SK-N-SH (cell line): Measurements from ENCODE around the gene TGM6. TPM values are rescaled to one million over a fixed set of nuclear protein-coding genes. Genes with fewer than 3 reads are reported as not detected.

Experiments used
- CTCF ChIA-PET: fragments of 300-600, 350-600 bp; formaldehyde crosslinking; extraction: SDS; loops from one replicate; lab custom pipeline; 2021; lab: Yijun Ruan, JAX
- POLR2A ChIA-PET: fragments of 350-600 bp; sonication (Branson Sonifier 250); formaldehyde crosslinking; extraction: SDS; loops from one replicate; lab custom pipeline; 2020; ENCODE audit warnings: antibody characterized with exemption, inconsistent platforms; lab: Yijun Ruan, JAX
- DNase-seq: peaks from one replicate; pipeline ENCODE4 v3.0.0; 2012
- H2AFZ ChIP-seq: fragments of 200-600 bp; sonication (generic); 2 replicates; pipeline ENCODE4 v1.8.1; 2016; ENCODE audit warnings: antibody characterized with exemption, mild to moderate bottlenecking, low read depth
- H3F3A ChIP-seq: fragments of 200-600 bp; sonication (generic); replicated peaks from 2 replicates; pipeline ENCODE3; 2016; ENCODE audit warnings: antibody characterized with exemption, mild to moderate bottlenecking; ENCODE audit not compliant: insufficient read depth
- H3K27ac ChIP-seq, 2 experiments: fragments of 200-500 bp in 1 of 2; fragments of 200-600 bp in 1 of 2; sonication (Bioruptor generic) in 1 of 2; sonication (generic), shearing (Covaris generic) in 1 of 2; 2 replicates each; pipeline versions ENCODE4 v1.5.1 to v1.6.1; 2014 to 2016; ENCODE audit warnings: low read depth in 2 of 2, inconsistent platforms in 1 of 2, low read length in 1 of 2, mild to moderate bottlenecking in 1 of 2, mixed read lengths in 1 of 2
- H3K27me3 ChIP-seq: fragments of 200-600 bp; sonication (generic), shearing (Covaris generic); 2 replicates; pipeline ENCODE4 v1.6.1; 2016; ENCODE audit warnings: mixed run types; ENCODE audit not compliant: insufficient read depth
- H3K36me3 ChIP-seq, 2 experiments: fragments of 200-500 bp in 1 of 2; fragments of 200-600 bp in 1 of 2; sonication (Bioruptor generic) in 1 of 2; sonication (generic) in 1 of 2; replicated peaks in 1 of 2; 2 replicates each; pipeline versions ENCODE3 to v1.5.1; 2014 to 2016; ENCODE audit warnings: low read length in 1 of 2, mild to moderate bottlenecking in 1 of 2; ENCODE audit not compliant: insufficient read depth in 2 of 2, control insufficient read depth in 1 of 2
- H3K4me1 ChIP-seq, 2 experiments: fragments of 200-500 bp in 1 of 2; fragments of 200-600 bp in 1 of 2; sonication (Bioruptor generic) in 1 of 2; sonication (generic), shearing (Covaris generic) in 1 of 2; 2 replicates each; pipeline versions ENCODE4 v1.5.1 to v1.6.1; 2014 to 2016; ENCODE audit warnings: low read depth in 1 of 2, low read length in 1 of 2, mixed run types in 1 of 2; ENCODE audit not compliant: insufficient read depth in 2 of 2, control insufficient read depth in 1 of 2
- H3K4me2 ChIP-seq: fragments of 200-600 bp; sonication (generic), shearing (Covaris generic); 2 replicates; pipeline ENCODE4 v1.6.1; 2017; ENCODE audit warnings: mixed run types
- H3K4me3 ChIP-seq, 2 experiments: fragments of 200-500 bp in 1 of 2; fragments of 200-600 bp in 1 of 2; sonication (Bioruptor generic) in 1 of 2; sonication (generic), shearing (Covaris generic) in 1 of 2; 2 replicates each; pipeline versions ENCODE4 v1.5.1 to v1.8.1; 2014 to 2016; ENCODE audit warnings: low read depth in 2 of 2, inconsistent platforms in 1 of 2, low read length in 1 of 2, mild to moderate bottlenecking in 1 of 2, mixed read lengths in 1 of 2, moderate library complexity in 1 of 2
- H3K79me2 ChIP-seq: fragments of 200-600 bp; sonication (generic); 2 replicates; pipeline ENCODE4 v1.8.1; 2017; ENCODE audit warnings: mild to moderate bottlenecking; ENCODE audit not compliant: insufficient read depth
- H3K9ac ChIP-seq: fragments of 200-600 bp; sonication (generic); 2 replicates; pipeline ENCODE4 v1.6.1; 2017; ENCODE audit warnings: mixed run types
- H3K9me2 ChIP-seq: fragments of 200-600 bp; sonication (generic); 2 replicates; pipeline ENCODE4 v1.6.1; 2017; ENCODE audit warnings: mixed run types
- H3K9me3 ChIP-seq: fragments of 200-600 bp; sonication (generic); 2 replicates; pipeline ENCODE4 v1.6.1; 2017; ENCODE audit warnings: mixed run types, mild to moderate bottlenecking, moderate library complexity
- H4K20me1 ChIP-seq: fragments of 200-600 bp; sonication (generic); 2 replicates; pipeline ENCODE4 v1.6.1; 2017; ENCODE audit warnings: mild to moderate bottlenecking, mixed run types; ENCODE audit not compliant: insufficient read depth
- CHD2 ChIP-seq: fragments of 150-350 bp; IDR thresholded peaks from 2 replicates; pipeline ENCODE4 v1.6.1; 2018; ENCODE audit warnings: low read length; ENCODE audit not compliant: partially characterized antibody
- ELF1 ChIP-seq: IDR thresholded peaks from 2 replicates; pipeline ENCODE4 v1.4.0; 2012
- FOSL2 ChIP-seq: IDR thresholded peaks from 2 replicates; pipeline ENCODE4 v1.4.0; 2012; ENCODE audit warnings: low read depth, mild to moderate bottlenecking, moderate library complexity, borderline replicate concordance
- FOXJ3 ChIP-seq: sonication (generic); formaldehyde crosslinking; IDR thresholded peaks from 2 replicates; pipeline ENCODE4 v1.5.1; 2020; ENCODE audit warnings: mild to moderate bottlenecking, missing genetic modification reagents
- MAX ChIP-seq: IDR thresholded peaks from 2 replicates; pipeline ENCODE4 v1.4.0; 2012; ENCODE audit warnings: low read depth
- MXI1 ChIP-seq: IDR thresholded peaks from 2 replicates; pipeline ENCODE4 v1.6.1; 2012; ENCODE audit warnings: mild to moderate bottlenecking, low read depth, low read length, improper control_type of control experiment
- NRF1 ChIP-seq: IDR thresholded peaks from 2 replicates; pipeline ENCODE4 v1.6.1; 2012; ENCODE audit warnings: low read depth, mild to moderate bottlenecking, low read length
- POLR2AphosphoS5 ChIP-seq: IDR thresholded peaks from 2 replicates; pipeline ENCODE4 v1.6.1; 2012; ENCODE audit warnings: low read depth, low read length
- RAD21 ChIP-seq: IDR thresholded peaks from 2 replicates; pipeline ENCODE4 v1.6.1; 2012; ENCODE audit warnings: mild to moderate bottlenecking, low read length
- SMC3 ChIP-seq: IDR thresholded peaks from 2 replicates; pipeline ENCODE4 v1.6.1; 2012; ENCODE audit warnings: low read depth, low read length, improper control_type of control experiment
- TAF1 ChIP-seq: IDR thresholded peaks from 2 replicates; pipeline ENCODE4 v1.6.1; 2012; ENCODE audit warnings: low read depth, mild to moderate bottlenecking, low read length, moderate library complexity, borderline replicate concordance
- WGBS: methylation state at CpG from one replicate; pipeline ENCODE4 v1.1.6; 2017; ENCODE audit warnings: low lambda C conversion rate; 5-methylcytosine and 5-hydroxymethylcytosine counted together
- polyA plus RNA-seq, 3 experiments: library from polyadenylated mRNA; depleted of rRNA; stranded (reverse); fragments of >200 nt; gene quantifications; 2 replicates each; pipeline ENCODE4 v1.2.3, GENCODE V29; 2012

Gene TGM6
- polyA plus RNA-seq, 1 of the 3 experiments (the other 2 are of a cell fraction) = not detected

GRCh38 chr20:2468581-2469407 lies 88.1 kb downstream of the TGM6 start:
- ChIA-PET CTCF (interaction anchor here (0.8 to 3.9 kb wide), 4 partner anchors 13 to 261 kb away, joined by 3 to 19 read pairs (median 14); no protein-coding TSS in a partner anchor), POLR2A (interaction anchor here (0.9 to 2.5 kb wide), 4 partner anchors 9 to 184 kb away, joined by 3 to 35 read pairs (median 3); partner anchors contain the start of gene NOP56)
- no peak for DNase-seq
- Histone ChIP-seq H3K9ac (peak overlapping the region; percentile 99), H3K9me2 (no peaks in the 10 kb centered on the region), H3K4me3 (peak overlapping the region; percentile 86 to 89), H3K27ac (0 out of 4 replicates have a peak overlapping the region, but pooled peaks of 1 of the 2 experiments have one; percentile 86), H3K4me2 (peak overlapping the region; percentile 74), H3F3A (peaks cover 26% of the 10 kb centered on the region), H3K79me2 (peaks cover 63% of the 10 kb centered on the region), H3K27me3 (no peaks in the 10 kb centered on the region), H3K36me3 (peaks cover 46 to 49% of the 10 kb centered on the region in 2 experiments), H3K9me3 (no peaks in the 10 kb centered on the region), H4K20me1 (peaks cover 57% of the 10 kb centered on the region), H3K4me1 (peaks cover 15 to 21% of the 10 kb centered on the region in 2 experiments), H2AFZ (no peak overlapping the region)
- TF ChIP-seq MAX = no peak
- WGBS = 51% methylated on average over 11 of the region's 11 CpGs

- CTCF ChIA-PET = interaction anchor here (1.0 to 3.9 kb wide), 5 partner anchors 10 to 177 kb away, joined by 3 to 19 read pairs (median 7); no protein-coding TSS in a partner anchor
- H3F3A ChIP-seq = peaks cover 27% of the 10 kb centered on the region
- H3K79me2 ChIP-seq = peaks cover 53% of the 10 kb centered on the region
- peak overlapping the region; percentile 99 for H3K9ac ChIP-seq
- H3K27me3 ChIP-seq = no peaks in the 10 kb centered on the region
- H4K20me1 ChIP-seq = peaks cover 47% of the 10 kb centered on the region
- H2AFZ ChIP-seq = peak overlapping the region; percentile 74
- no peaks in the 10 kb centered on the region for H3K9me2 ChIP-seq
- H3K9me3 ChIP-seq = no peaks in the 10 kb centered on the region
- no peak for TF ChIP-seq NRF1
- no peak for TF ChIP-seq SMC3
- TF ChIP-seq FOXJ3 = no peak
- no peak for TF ChIP-seq POLR2AphosphoS5
- TF ChIP-seq FOSL2 = no peak
- no peak for TF ChIP-seq CHD2
- TF ChIP-seq TAF1 = peak; percentile 40; the same call in 1 of the 2 replicates
- peak; percentile 27; the same call in 1 of the 2 replicates for TF ChIP-seq MXI1
- TF ChIP-seq RAD21 = no peak
- TF ChIP-seq ELF1 = 0 out of 2 replicates have a peak, but pooled peaks have one; percentile 17
- TF ChIP-seq, all 33 proteins: peak for 3
- peak; percentile 72 for DNase-seq
- Histone ChIP-seq H3K36me3 (peaks cover 38 to 41% of the 10 kb centered on the region in 2 experiments), H3K4me2 (peak overlapping the region; percentile 74), H3K4me1 (peaks cover 15 to 21% of the 10 kb centered on the region in 2 experiments), H3K4me3 (peak overlapping the region; percentile 86 to 89), H3K27ac (peak overlapping the region; percentile 86 to 96)
- WGBS = 0% methylated on average over 18 of the region's 19 CpGs
- POLR2A ChIA-PET = interaction anchor here (0.8 to 2.5 kb wide), 10 partner anchors 9 to 689 kb away, joined by 3 to 35 read pairs (median 3); partner anchors contain the start of genes EBF4, FASTKD5, IDH3B and NOP56
These were observed 89.3 kb downstream of the TGM6 start for GRCh38 chr20:2469991-2470422.
